IMR-90 (cell line): ENCODE measurements around the gene C12orf57.

ENCODE experiments used
- CEBPB ChIP-seq: IDR thresholded peaks from 2 replicates; pipeline ENCODE4 v1.6.1; 2012; ENCODE audit warnings: low read depth, low read length, improper control_type of control experiment
- CTCF ChIP-seq: conservative IDR thresholded peaks from 2 replicates; pipeline ENCODE4 v1.5.1; 2012; ENCODE audit warnings: mild to moderate bottlenecking, low read depth, low read length, improper control_type of control experiment
- MAFK ChIP-seq: IDR thresholded peaks from 2 replicates; pipeline ENCODE4 v1.6.1; 2012; ENCODE audit warnings: low read depth, low read length, improper control_type of control experiment
- MXI1 ChIP-seq: IDR thresholded peaks from 2 replicates; pipeline ENCODE4 v1.6.1; 2012; ENCODE audit warnings: low read depth, mild to moderate bottlenecking, low read length, moderate library complexity, borderline replicate concordance
- POLR2A ChIP-seq: IDR thresholded peaks from 2 replicates; pipeline ENCODE4 v1.6.1; 2012; ENCODE audit warnings: mild to moderate bottlenecking, low read depth, low read length
- RAD21 ChIP-seq: IDR thresholded peaks from 2 replicates; pipeline ENCODE4 v1.6.1; 2012; ENCODE audit warnings: low read length, improper control_type of control experiment
- RCOR1 ChIP-seq: IDR thresholded peaks from 2 replicates; pipeline ENCODE4 v1.6.1; 2012; ENCODE audit warnings: mild to moderate bottlenecking, low read length, improper control_type of control experiment; ENCODE audit not compliant: insufficient replicate concordance
- SMC3 ChIP-seq: fragments of 150-350 bp; IDR thresholded peaks from 2 replicates; pipeline ENCODE4 v1.6.1; 2016; ENCODE audit warnings: low read depth, mild to moderate bottlenecking, antibody characterized with exemption, low read length, moderate library complexity
- USF2 ChIP-seq: fragments of 150-350 bp; IDR thresholded peaks from 2 replicates; pipeline ENCODE4 v1.6.1; 2017; ENCODE audit warnings: mild to moderate bottlenecking, antibody characterized with exemption, low read length, low read depth

GRCh38 chr12:6925540-6926279 is 18.1 kb upstream of the C12orf57 start:
- TF ChIP-seq MXI1 (no peak), POLR2A (no peak), SMC3 (no peak), CTCF (no peak), RCOR1 (no peak), RAD21 (no peak), MAFK (no peak), USF2 (no peak), CEBPB (peak; percentile 50; the same call in 1 of the 2 replicates)
